ENCODE measurements around the gene CLECL1.
"Not testable (repeated sequence)": the region's sequence is repeated elsewhere in the genome, so short reads cannot be mapped to it uniquely, and the experiment has no call there.

Gene CLECL1

DNA sequence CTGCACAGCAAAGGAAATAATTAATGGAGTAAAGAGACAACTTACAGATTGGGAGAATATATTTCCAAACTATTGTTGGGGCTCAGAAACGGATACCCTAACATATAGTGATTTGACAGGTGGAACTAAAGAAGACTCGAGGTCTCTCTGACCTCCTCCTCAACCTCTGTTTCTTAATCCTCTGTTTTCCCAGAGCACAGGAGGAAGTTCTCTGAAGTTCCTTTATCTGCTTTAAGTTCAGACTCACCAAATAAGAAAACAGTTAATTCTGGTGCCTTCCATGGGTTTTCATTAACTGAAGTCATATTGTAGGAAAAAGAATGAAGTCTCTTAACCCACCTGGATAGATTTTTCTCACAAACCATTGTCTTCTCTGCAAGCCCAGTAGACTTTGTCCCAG is 34.2 kb downstream of the CLECL1 start:
- H3K27me3 ChIP-seq (ENCODE audit: control insufficient read depth, insufficient read depth, low read length, poor library complexity, severe bottlenecking): no peaks in the 10 kb centered on the region
- WGBS, 2 experiments: 85 to 91% methylated on average over 2 of the region's 2 CpGs
- no peaks in the 10 kb centered on the region for H3K4me1 ChIP-seq (ENCODE audit: control insufficient read depth, insufficient read depth, low read length)
- H3K27ac ChIP-seq (ENCODE audit: insufficient read depth, low read depth, low read length, poor library complexity, severe bottlenecking): no peak overlapping the region
- H3K36me3 ChIP-seq (ENCODE audit: control insufficient read depth, insufficient read depth, low read length): no peaks in the 10 kb centered on the region
- no peaks in the 10 kb centered on the region for H3K9me3 ChIP-seq (ENCODE audit: control insufficient read depth, low read length)
- no peak overlapping the region for H3K4me3 ChIP-seq (ENCODE audit: insufficient read depth, low read depth, low read length)

DNA sequence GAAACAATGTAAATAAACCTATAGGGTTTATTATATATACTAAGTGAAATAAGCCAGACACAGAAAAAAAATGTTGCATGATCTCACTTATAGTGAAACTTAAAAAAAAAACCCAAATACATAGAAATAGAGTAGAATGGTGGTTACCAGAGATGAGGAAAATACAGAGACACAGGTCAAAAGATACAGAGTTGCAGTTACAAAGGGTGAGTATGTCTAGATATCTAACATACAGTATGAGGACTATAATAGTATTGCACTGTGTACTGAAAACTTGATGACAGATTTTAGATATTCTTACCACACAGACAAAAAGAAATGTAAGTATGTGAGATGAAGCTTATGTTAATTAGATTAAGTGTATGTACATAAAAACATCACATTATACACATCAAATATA is 35.3 kb downstream of the CLECL1 start:
- H3K27ac ChIP-seq (ENCODE audit: insufficient read depth, low read depth, low read length, poor library complexity, severe bottlenecking): no peak overlapping the region
- H3K27me3 ChIP-seq (ENCODE audit: control insufficient read depth, insufficient read depth, low read length, poor library complexity, severe bottlenecking): no peaks in the 10 kb centered on the region
- no peak overlapping the region for H3K4me3 ChIP-seq (ENCODE audit: insufficient read depth, low read depth, low read length)

DNA sequence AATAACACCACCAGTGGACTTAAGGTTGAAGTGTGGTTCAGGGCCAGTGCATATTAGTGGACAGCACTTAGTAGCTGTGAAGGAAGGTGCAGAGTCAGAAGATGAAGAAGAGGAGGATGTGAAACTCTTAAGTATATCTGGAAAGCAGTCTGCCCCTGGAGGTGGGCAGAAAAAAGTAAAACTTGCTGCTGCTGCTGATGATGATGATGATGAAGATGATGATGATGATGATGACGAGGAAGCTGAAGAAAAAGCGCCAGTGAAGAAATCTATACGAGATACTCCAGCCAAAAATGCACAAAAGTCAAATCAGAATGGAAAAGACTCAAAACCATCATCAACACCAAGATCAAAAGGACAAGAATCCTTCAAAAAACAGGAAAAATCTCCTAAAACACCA is 37.2 kb downstream of the CLECL1 start:
- not testable (repeated sequence) for H3K4me1 ChIP-seq (ENCODE audit: control insufficient read depth, insufficient read depth, low read length); H3K27me3 ChIP-seq (ENCODE audit: control insufficient read depth, insufficient read depth, low read length, poor library complexity, severe bottlenecking); H3K4me3 ChIP-seq (ENCODE audit: insufficient read depth, low read depth, low read length); H3K9me3 ChIP-seq (ENCODE audit: control insufficient read depth, low read length); H3K36me3 ChIP-seq (ENCODE audit: control insufficient read depth, insufficient read depth, low read length); H3K27ac ChIP-seq (ENCODE audit: insufficient read depth, low read depth, low read length, poor library complexity, severe bottlenecking)
- WGBS, 2 experiments: 90 to 100% methylated on average over 3 of the region's 3 CpGs

More for the DNA sequence above, 35.3 kb downstream of the CLECL1 start:
- Histone ChIP-seq H3K9me3 (ENCODE audit: control insufficient read depth, low read length) (no peaks in the 10 kb centered on the region), H3K4me1 (ENCODE audit: control insufficient read depth, insufficient read depth, low read length) (no peaks in the 10 kb centered on the region), H3K36me3 (ENCODE audit: control insufficient read depth, insufficient read depth, low read length) (peaks cover 4% of the 10 kb centered on the region)

DNA sequence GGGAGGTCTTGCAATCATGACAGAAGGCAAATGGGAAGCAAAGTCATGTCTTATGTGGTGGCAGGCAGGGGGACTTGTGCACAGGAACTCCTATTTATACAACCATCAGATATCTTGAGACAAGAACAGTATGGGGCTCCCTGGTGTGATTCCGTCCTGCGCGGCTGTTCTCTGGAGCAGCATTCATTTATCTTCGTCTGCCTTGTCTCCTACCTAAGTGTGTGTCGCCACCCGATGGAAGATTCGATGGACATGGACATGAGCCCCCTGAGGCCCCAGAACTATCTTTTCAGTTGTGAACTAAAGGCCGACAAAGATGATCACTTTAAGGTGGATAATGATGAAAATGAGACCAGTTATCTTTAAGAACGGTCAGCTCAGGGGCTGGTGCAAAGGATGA is 37.7 kb downstream of the CLECL1 start:
- 89 to 90% methylated on average over 9 of the region's 9 CpGs for WGBS, 2 experiments

DNA sequence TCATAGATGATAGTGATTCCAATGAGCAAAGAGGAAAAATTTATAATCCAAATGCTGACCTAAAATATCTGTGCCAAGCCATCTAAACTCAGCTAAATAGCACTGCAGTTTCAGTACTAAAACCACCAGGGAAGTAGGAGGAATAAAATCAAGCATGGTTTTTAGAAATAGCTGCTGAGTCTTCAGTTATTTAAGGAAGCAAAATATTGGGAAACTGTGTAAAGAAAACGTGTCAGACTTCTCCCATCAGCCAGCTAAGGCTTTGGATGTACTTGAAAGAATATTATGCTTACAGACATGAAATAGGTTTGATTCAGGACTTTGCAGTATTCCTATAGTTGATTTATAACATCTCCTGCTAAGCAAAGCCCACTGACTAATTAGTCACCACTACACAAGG is 38.7 kb downstream of the CLECL1 start:
- WGBS, 2 experiments: 85 to 100% methylated on average over 1 of the region's 1 CpG
- H3K4me3 ChIP-seq (ENCODE audit: insufficient read depth, low read depth, low read length): no peak overlapping the region
- H3K4me1 ChIP-seq (ENCODE audit: control insufficient read depth, insufficient read depth, low read length): no peaks in the 10 kb centered on the region
- no peak overlapping the region for H3K27ac ChIP-seq (ENCODE audit: insufficient read depth, low read depth, low read length, poor library complexity, severe bottlenecking)
- peaks cover 4% of the 10 kb centered on the region for H3K36me3 ChIP-seq (ENCODE audit: control insufficient read depth, insufficient read depth, low read length)
- H3K27me3 ChIP-seq (ENCODE audit: control insufficient read depth, insufficient read depth, low read length, poor library complexity, severe bottlenecking): no peaks in the 10 kb centered on the region
- no peaks in the 10 kb centered on the region for H3K9me3 ChIP-seq (ENCODE audit: control insufficient read depth, low read length)

More for the DNA sequence above, 37.7 kb downstream of the CLECL1 start:
- not testable (repeated sequence) for H3K4me1 ChIP-seq (ENCODE audit: control insufficient read depth, insufficient read depth, low read length); H3K36me3 ChIP-seq (ENCODE audit: control insufficient read depth, insufficient read depth, low read length); H3K4me3 ChIP-seq (ENCODE audit: insufficient read depth, low read depth, low read length); H3K9me3 ChIP-seq (ENCODE audit: control insufficient read depth, low read length); H3K27me3 ChIP-seq (ENCODE audit: control insufficient read depth, insufficient read depth, low read length, poor library complexity, severe bottlenecking); H3K27ac ChIP-seq (ENCODE audit: insufficient read depth, low read depth, low read length, poor library complexity, severe bottlenecking)

DNA sequence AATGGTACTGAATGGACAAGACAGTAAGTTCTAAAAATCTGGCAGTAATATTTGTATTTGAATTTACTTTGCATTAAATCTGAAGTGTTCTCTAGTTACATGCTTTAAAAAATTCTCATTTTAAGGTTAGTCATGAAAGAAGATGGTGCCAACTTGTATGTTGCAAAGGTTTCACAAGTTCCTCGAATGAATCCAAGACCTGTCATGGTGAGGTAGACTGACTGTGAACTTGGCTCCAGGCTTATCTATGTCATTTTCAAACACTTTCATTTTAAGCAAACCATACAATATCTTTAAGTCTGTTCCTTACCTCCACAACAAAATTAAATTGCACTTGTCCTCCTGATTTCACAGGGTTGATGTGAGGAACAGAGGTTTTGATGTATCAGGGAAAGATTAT is 40.0 kb downstream of the CLECL1 start:
- Histone ChIP-seq H3K4me1 (ENCODE audit: control insufficient read depth, insufficient read depth, low read length) (no peaks in the 10 kb centered on the region), H3K9me3 (ENCODE audit: control insufficient read depth, low read length) (no peaks in the 10 kb centered on the region), H3K27me3 (ENCODE audit: control insufficient read depth, insufficient read depth, low read length, poor library complexity, severe bottlenecking) (no peaks in the 10 kb centered on the region), H3K27ac (ENCODE audit: insufficient read depth, low read depth, low read length, poor library complexity, severe bottlenecking) (no peak overlapping the region), H3K36me3 (ENCODE audit: control insufficient read depth, insufficient read depth, low read length) (peaks cover 4% of the 10 kb centered on the region), H3K4me3 (ENCODE audit: insufficient read depth, low read depth, low read length) (no peak overlapping the region)
- WGBS, 2 experiments: 97% methylated on average over 1 of the region's 1 CpG

DNA sequence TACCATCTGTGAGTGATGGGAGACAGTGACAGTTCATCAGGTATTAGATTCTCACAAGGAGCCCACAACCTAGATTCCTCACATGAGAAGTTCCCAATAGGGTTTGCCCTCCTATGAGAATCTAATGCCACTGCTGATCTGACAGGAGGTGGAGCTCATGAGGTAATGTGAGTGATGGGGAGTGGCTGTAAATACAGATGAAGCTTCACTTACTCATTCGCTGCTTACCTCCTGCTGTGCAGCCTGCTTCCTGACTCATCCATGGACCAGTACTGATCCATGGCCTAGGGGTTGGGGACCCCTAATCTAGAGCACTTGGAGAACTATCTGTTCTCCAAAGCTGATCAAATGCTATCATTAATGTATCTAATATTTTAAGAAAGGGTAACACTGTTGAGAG is 45.7 kb downstream of the CLECL1 start:
- H3K4me3 ChIP-seq (ENCODE audit: insufficient read depth, low read depth, low read length): no peak overlapping the region
- no peaks in the 10 kb centered on the region for H3K9me3 ChIP-seq (ENCODE audit: control insufficient read depth, low read length)
- no peak overlapping the region for H3K27ac ChIP-seq (ENCODE audit: insufficient read depth, low read depth, low read length, poor library complexity, severe bottlenecking)
- H3K36me3 ChIP-seq (ENCODE audit: control insufficient read depth, insufficient read depth, low read length): no peaks in the 10 kb centered on the region
- no peaks in the 10 kb centered on the region for H3K4me1 ChIP-seq (ENCODE audit: control insufficient read depth, insufficient read depth, low read length)
- no peaks in the 10 kb centered on the region for H3K27me3 ChIP-seq (ENCODE audit: control insufficient read depth, insufficient read depth, low read length, poor library complexity, severe bottlenecking)
- 11 to 31% methylated on average over 1 of the region's 1 CpG for WGBS, 2 experiments

DNA sequence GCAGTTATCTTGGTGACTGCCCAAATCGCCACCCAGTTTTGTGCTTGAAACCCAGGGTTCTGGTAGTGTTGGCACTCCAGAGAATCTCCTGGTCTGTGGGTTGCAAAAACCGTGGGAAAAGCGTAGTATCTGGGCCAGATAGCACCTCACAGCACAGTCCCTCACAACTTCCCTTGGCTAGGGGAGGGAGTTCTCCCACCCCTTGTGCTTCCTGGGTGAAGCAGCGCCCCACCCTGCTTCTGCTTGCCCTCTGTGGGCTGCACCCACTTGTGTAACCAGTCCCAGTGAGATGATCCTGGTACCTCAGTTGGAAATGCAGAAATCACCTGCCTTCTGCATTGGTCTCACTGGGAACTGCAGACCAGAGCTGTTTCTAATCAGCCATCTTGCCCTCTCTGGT is 47.0 kb downstream of the CLECL1 start:
- 91 to 99% methylated on average over 4 of the region's 4 CpGs for WGBS, 2 experiments
- H3K27me3 ChIP-seq (ENCODE audit: control insufficient read depth, insufficient read depth, low read length, poor library complexity, severe bottlenecking): no peaks in the 10 kb centered on the region
- H3K4me1 ChIP-seq (ENCODE audit: control insufficient read depth, insufficient read depth, low read length): no peaks in the 10 kb centered on the region
- no peaks in the 10 kb centered on the region for H3K9me3 ChIP-seq (ENCODE audit: control insufficient read depth, low read length)
- no peak overlapping the region for H3K4me3 ChIP-seq (ENCODE audit: insufficient read depth, low read depth, low read length)
- no peaks in the 10 kb centered on the region for H3K36me3 ChIP-seq (ENCODE audit: control insufficient read depth, insufficient read depth, low read length)
- no peak overlapping the region for H3K27ac ChIP-seq (ENCODE audit: insufficient read depth, low read depth, low read length, poor library complexity, severe bottlenecking)

DNA sequence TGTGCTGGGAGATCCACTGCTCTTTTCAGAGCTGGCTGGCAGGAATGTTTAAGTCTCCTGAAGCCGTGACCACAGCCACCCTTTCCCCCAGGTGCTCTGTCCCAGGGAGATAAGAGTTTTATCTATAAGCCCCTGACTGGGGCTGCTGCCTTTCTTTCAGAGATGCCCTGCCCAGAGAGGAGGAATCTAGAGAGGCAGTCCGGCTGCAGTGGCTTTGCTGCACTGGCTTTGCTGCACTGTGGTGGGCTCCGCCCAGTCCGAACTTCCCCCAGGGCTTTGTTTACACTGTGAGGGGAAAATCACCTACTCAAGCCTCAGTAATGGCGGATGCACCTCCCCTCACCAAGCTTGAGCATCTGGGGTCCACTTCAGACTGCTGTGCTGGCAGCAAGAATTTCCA is 47.5 kb downstream of the CLECL1 start:
- not testable (repeated sequence) for H3K9me3 ChIP-seq (ENCODE audit: control insufficient read depth, low read length); H3K27ac ChIP-seq (ENCODE audit: insufficient read depth, low read depth, low read length, poor library complexity, severe bottlenecking); H3K4me1 ChIP-seq (ENCODE audit: control insufficient read depth, insufficient read depth, low read length); H3K27me3 ChIP-seq (ENCODE audit: control insufficient read depth, insufficient read depth, low read length, poor library complexity, severe bottlenecking); H3K36me3 ChIP-seq (ENCODE audit: control insufficient read depth, insufficient read depth, low read length); H3K4me3 ChIP-seq (ENCODE audit: insufficient read depth, low read depth, low read length)
- WGBS, 2 experiments: 84 to 90% methylated on average over 5 of the region's 5 CpGs

DNA sequence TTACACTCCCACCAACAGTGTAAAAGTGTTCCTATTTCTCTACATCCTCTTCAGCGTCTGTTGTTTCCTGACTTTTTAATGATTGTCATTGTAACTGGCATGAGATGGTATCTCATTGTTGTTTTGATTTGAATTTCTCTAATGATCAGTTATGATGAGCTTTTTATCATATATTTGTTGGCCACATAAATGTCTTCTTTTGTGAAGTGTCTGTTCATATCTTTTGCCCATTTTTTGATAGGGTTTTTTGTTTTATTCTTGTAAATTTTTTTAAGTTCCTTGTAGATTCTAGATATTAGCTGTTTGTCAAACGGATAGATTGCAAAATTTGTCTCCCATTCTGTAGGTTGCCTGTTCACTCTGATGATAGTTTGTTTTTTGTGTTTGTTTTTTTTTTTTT is 49.9 kb downstream of the CLECL1 start:
- not testable (repeated sequence) for H3K9me3 ChIP-seq (ENCODE audit: control insufficient read depth, low read length); H3K4me3 ChIP-seq (ENCODE audit: insufficient read depth, low read depth, low read length); H3K27me3 ChIP-seq (ENCODE audit: control insufficient read depth, insufficient read depth, low read length, poor library complexity, severe bottlenecking); H3K36me3 ChIP-seq (ENCODE audit: control insufficient read depth, insufficient read depth, low read length); H3K27ac ChIP-seq (ENCODE audit: insufficient read depth, low read depth, low read length, poor library complexity, severe bottlenecking); H3K4me1 ChIP-seq (ENCODE audit: control insufficient read depth, insufficient read depth, low read length)
- WGBS, 2 experiments: 83 to 100% methylated on average over 2 of the region's 2 CpGs

DNA sequence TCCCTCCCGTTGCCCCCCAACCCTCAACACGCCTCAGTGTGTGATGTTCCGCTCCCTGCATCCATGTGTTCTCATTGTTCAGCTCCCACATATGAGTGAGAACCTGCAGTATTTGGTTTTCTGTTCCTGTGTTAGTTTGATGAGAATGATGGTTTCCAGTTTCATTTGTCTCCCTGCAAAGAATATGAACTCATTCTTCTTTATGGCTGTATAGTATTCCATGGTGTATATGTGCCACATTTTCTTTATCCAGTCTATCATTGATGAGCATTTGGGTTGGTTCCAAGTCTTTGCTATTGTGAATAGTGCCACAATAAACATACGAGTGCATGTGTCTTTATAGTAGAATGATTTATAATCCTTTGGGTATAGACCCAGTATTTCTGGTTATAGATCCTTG is 50.4 kb downstream of the CLECL1 start:
- WGBS, 2 experiments: 94 to 95% methylated on average over 4 of the region's 4 CpGs
- not testable (repeated sequence) for H3K4me3 ChIP-seq (ENCODE audit: insufficient read depth, low read depth, low read length)

More for the DNA sequence above, 50.4 kb downstream of the CLECL1 start:
- H3K36me3 ChIP-seq (ENCODE audit: control insufficient read depth, insufficient read depth, low read length); H3K9me3 ChIP-seq (ENCODE audit: control insufficient read depth, low read length); H3K27me3 ChIP-seq (ENCODE audit: control insufficient read depth, insufficient read depth, low read length, poor library complexity, severe bottlenecking); H3K27ac ChIP-seq (ENCODE audit: insufficient read depth, low read depth, low read length, poor library complexity, severe bottlenecking); H3K4me1 ChIP-seq (ENCODE audit: control insufficient read depth, insufficient read depth, low read length): not testable (repeated sequence)

Measured in ectodermal cell (in vitro differentiated cells).